ENCODE data around the gene ADORA3. TPM values are rescaled to one million over a fixed set of nuclear protein-coding genes. Genes with fewer than 3 reads are reported as not detected.

ADORA3 gene
- total RNA-seq, 1 donor from 2014 or later, result not detected

DNA sequence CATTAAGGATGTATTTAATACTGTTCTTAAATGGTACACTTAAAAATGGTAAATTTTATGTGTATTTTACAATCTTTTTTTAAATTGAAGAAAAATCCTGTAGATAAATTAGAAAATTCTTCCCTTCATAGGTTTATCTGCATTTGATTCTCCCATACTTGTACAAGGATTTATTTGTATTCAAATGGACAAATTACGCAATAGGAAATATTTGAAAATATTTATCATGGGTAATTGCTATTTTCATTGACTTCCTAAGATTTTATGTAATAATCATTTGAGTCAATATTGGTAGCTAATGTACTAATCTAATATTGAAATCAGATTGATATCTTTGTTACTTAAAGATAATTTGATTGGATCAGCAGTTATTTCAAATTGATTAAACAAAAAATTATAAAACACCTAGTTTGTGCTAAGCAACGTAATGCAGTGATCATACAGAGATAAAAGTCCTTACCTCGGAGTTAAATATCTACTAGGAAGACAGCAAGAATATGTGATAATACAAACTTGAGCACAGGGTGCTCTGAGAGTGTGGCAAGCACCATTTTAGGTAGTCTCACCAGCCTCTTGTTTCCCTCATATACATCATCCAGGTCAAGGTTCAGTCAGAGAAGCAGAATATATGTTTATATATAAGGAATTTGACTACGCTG lies 40.9 kb downstream of the ADORA3 start:
- peaks cover 3% of the 10 kb centered on the region for H3K36me3 Mint-ChIP-seq (ENCODE audit: low read depth, unreplicated experiment)
- H3K9ac ChIP-seq (ENCODE audit: low read length), result no peak overlapping the region
- no peaks in the 10 kb centered on the region for H3K79me2 ChIP-seq (ENCODE audit: insufficient read depth, low read length)
- no peaks in the 10 kb centered on the region for H3K9me3 ChIP-seq (ENCODE audit: insufficient read depth, low read depth, low read length)
- no peaks in the 10 kb centered on the region for H3K9me3 Mint-ChIP-seq (ENCODE audit: unreplicated experiment)
- no peak overlapping the region for H3K27ac Mint-ChIP-seq (ENCODE audit: unreplicated experiment)
- H3K4me1 ChIP-seq (ENCODE audit: insufficient read depth, low read length), result peaks cover 9% of the 10 kb centered on the region
- no peak overlapping the region for H3K27ac ChIP-seq (ENCODE audit: low read depth, low read length)
- FAIRE-seq, result no peak
- no peak overlapping the region for H3K4me3 Mint-ChIP-seq (ENCODE audit: unreplicated experiment)
- no peak for TF ChIP-seq EZH2 (IDR thresholded peaks at IDR 0.05; ENCODE audit: insufficient read depth, low read length)
- TF ChIP-seq, protein P1, sequence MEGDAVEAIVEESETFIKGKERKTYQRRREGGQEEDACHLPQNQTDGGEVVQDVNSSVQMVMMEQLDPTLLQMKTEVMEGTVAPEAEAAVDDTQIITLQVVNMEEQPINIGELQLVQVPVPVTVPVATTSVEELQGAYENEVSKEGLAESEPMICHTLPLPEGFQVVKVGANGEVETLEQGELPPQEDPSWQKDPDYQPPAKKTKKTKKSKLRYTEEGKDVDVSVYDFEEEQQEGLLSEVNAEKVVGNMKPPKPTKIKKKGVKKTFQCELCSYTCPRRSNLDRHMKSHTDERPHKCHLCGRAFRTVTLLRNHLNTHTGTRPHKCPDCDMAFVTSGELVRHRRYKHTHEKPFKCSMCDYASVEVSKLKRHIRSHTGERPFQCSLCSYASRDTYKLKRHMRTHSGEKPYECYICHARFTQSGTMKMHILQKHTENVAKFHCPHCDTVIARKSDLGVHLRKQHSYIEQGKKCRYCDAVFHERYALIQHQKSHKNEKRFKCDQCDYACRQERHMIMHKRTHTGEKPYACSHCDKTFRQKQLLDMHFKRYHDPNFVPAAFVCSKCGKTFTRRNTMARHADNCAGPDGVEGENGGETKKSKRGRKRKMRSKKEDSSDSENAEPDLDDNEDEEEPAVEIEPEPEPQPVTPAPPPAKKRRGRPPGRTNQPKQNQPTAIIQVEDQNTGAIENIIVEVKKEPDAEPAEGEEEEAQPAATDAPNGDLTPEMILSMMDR (IDR thresholded peaks at IDR 0.05; ENCODE audit: insufficient read depth, low read depth, low read length), result no peak
- H3K4me1 Mint-ChIP-seq (ENCODE audit: low read depth, unreplicated experiment), result no peaks in the 10 kb centered on the region
- H4K20me1 ChIP-seq (ENCODE audit: insufficient read depth, low read length), result peaks cover 15% of the 10 kb centered on the region
- no peak overlapping the region for H3K4me3 ChIP-seq (ENCODE audit: insufficient read depth, low read depth, low read length)
- no peaks in the 10 kb centered on the region for H3K27me3 ChIP-seq (ENCODE audit: insufficient read depth, low read length)
- peaks cover 32% of the 10 kb centered on the region for H3K36me3 ChIP-seq (ENCODE audit: insufficient read depth, low read length)
- H3K4me2 ChIP-seq (ENCODE audit: low read length), result peak overlapping the region; percentile 3
- H3K27me3 Mint-ChIP-seq (ENCODE audit: low read depth, unreplicated experiment), result no peaks in the 10 kb centered on the region
- no peak for DNase-seq (ENCODE audit: low read depth)
- H2AFZ ChIP-seq (ENCODE audit: low read depth, low read length), result no peak overlapping the region

DNA sequence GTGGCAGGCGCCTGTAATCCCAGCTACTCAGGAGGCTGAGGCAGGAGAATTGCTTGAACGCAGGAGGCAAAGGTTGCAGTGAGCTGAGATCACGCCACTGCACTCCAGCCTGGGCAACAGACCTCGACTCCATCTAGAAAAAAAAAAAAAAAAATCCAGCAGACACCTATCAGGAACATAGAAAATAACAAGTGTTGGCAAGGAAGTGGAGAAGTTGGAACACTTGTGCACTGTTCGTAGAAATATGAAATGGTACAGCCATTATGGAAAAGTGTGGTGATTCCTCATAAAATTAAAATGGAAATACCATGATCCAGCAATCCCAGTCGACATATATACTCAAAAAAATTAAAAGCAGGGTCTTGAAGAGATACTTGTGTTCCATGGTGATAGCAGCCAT lies 41.7 kb downstream of the ADORA3 start:
- DNase-seq (ENCODE audit: low read depth) (no peak), FAIRE-seq (no peak)
- Histone ChIP-seq H2AFZ (ENCODE audit: low read depth, low read length) (no peak overlapping the region), H3K36me3 (ENCODE audit: insufficient read depth, low read length) (peaks cover 39% of the 10 kb centered on the region), H3K9me3 (ENCODE audit: insufficient read depth, low read depth, low read length) (no peaks in the 10 kb centered on the region), H3K4me2 (ENCODE audit: low read length) (no peak overlapping the region), H3K9ac (ENCODE audit: low read length) (no peak overlapping the region), H3K4me3 (ENCODE audit: insufficient read depth, low read depth, low read length) (no peak overlapping the region), H3K4me1 (ENCODE audit: insufficient read depth, low read length) (peaks cover 9% of the 10 kb centered on the region), H4K20me1 (ENCODE audit: insufficient read depth, low read length) (peaks cover 20% of the 10 kb centered on the region), H3K79me2 (ENCODE audit: insufficient read depth, low read length) (no peaks in the 10 kb centered on the region), H3K27ac (ENCODE audit: low read depth, low read length) (no peak overlapping the region), H3K27me3 (ENCODE audit: insufficient read depth, low read length) (no peaks in the 10 kb centered on the region)
- Mint-ChIP-seq H3K4me3 (ENCODE audit: unreplicated experiment) (no peak overlapping the region), H3K36me3 (ENCODE audit: low read depth, unreplicated experiment) (peaks cover 3% of the 10 kb centered on the region), H3K27me3 (ENCODE audit: low read depth, unreplicated experiment) (no peaks in the 10 kb centered on the region), H3K9me3 (ENCODE audit: unreplicated experiment) (no peaks in the 10 kb centered on the region), H3K4me1 (ENCODE audit: low read depth, unreplicated experiment) (no peaks in the 10 kb centered on the region), H3K27ac (ENCODE audit: unreplicated experiment) (no peak overlapping the region)
- no peak for TF ChIP-seq EZH2 (IDR thresholded peaks at IDR 0.05; ENCODE audit: insufficient read depth, low read length)
- TF ChIP-seq, protein P1 (IDR thresholded peaks at IDR 0.05; ENCODE audit: insufficient read depth, low read depth, low read length), result no peak

DNA sequence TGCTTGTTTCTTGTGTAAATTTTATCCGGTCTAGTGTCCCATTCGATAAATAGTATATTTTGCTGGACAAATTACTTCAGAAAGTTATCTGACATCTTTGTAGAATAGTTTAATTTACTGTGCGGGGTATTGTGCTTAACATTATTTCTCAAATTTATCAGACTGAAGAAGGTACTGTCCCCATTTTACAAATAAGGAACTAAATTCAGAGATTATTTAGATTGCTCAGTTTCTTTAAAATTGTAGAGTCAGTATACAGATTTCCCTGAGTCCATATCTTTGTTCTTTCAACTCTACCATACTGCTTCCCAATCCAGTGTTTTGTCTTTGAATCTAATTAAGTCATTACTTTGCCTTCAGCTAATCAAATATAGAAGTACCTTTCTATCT lies 47.8 kb downstream of the ADORA3 start:
- FAIRE-seq, result no peak
- Histone ChIP-seq H3K27me3 (ENCODE audit: insufficient read depth, low read length) (no peaks in the 10 kb centered on the region), H3K79me2 (ENCODE audit: insufficient read depth, low read length) (peaks cover 47% of the 10 kb centered on the region), H3K27ac (ENCODE audit: low read depth, low read length) (no peak overlapping the region), H3K36me3 (ENCODE audit: insufficient read depth, low read length) (peaks cover 46% of the 10 kb centered on the region), H2AFZ (ENCODE audit: low read depth, low read length) (no peak overlapping the region), H3K4me1 (ENCODE audit: insufficient read depth, low read length) (peaks cover 2% of the 10 kb centered on the region), H3K4me2 (ENCODE audit: low read length) (no peak overlapping the region), H3K9ac (ENCODE audit: low read length) (no peak overlapping the region), H3K9me3 (ENCODE audit: insufficient read depth, low read depth, low read length) (no peaks in the 10 kb centered on the region), H3K4me3 (ENCODE audit: insufficient read depth, low read depth, low read length) (no peak overlapping the region), H4K20me1 (ENCODE audit: insufficient read depth, low read length) (peaks cover 33% of the 10 kb centered on the region)
- Mint-ChIP-seq H3K4me1 (ENCODE audit: low read depth, unreplicated experiment) (peaks cover 11% of the 10 kb centered on the region), H3K36me3 (ENCODE audit: low read depth, unreplicated experiment) (peaks cover 3% of the 10 kb centered on the region), H3K27me3 (ENCODE audit: low read depth, unreplicated experiment) (no peaks in the 10 kb centered on the region), H3K27ac (ENCODE audit: unreplicated experiment) (no peak overlapping the region), H3K4me3 (ENCODE audit: unreplicated experiment) (no peak overlapping the region), H3K9me3 (ENCODE audit: unreplicated experiment) (no peaks in the 10 kb centered on the region)
- TF ChIP-seq EZH2 (IDR thresholded peaks at IDR 0.05; ENCODE audit: insufficient read depth, low read length), result no peak
- TF ChIP-seq, protein P1 (IDR thresholded peaks at IDR 0.05; ENCODE audit: insufficient read depth, low read depth, low read length), result no peak
- no peak for DNase-seq (ENCODE audit: low read depth)

Data from astrocyte (in vitro differentiated cells and primary cell).